ENCODE measurements around the gene MCC.

MCC gene

GRCh38 chr5:113179156-113179555 is 309.1 kb downstream of the MCC start:
- no peak for DNase-seq

GRCh38 chr5:113178073-113178779 is 310.0 kb downstream of the MCC start:
- no peak for DNase-seq

GRCh38 chr5:113177225-113177624 is 311.0 kb downstream of the MCC start:
- DNase-seq = no peak

- no peak for DNase-seq
These were observed 311.5 kb downstream of the MCC start for GRCh38 chr5:113176734-113177133.

- DNase-seq = no peak
These were observed 312.1 kb downstream of the MCC start for GRCh38 chr5:113176196-113176595.

- no peak for DNase-seq
These were observed 315.9 kb downstream of the MCC start for GRCh38 chr5:113172231-113172826.

- no peak for DNase-seq
These were observed 316.7 kb downstream of the MCC start for GRCh38 chr5:113171520-113171919.

- peak in 1 of 56 donors; percentile 16 for DNase-seq
These were observed 317.5 kb downstream of the MCC start for GRCh38 chr5:113170707-113171106.

GRCh38 chr5:113169720-113170119 is 318.5 kb downstream of the MCC start:
- no peak for DNase-seq

GRCh38 chr5:113167985-113168384 is 320.3 kb downstream of the MCC start:
- no peak for DNase-seq

GRCh38 chr5:113166852-113167366 is 321.3 kb downstream of the MCC start:
- DNase-seq = no peak

GRCh38 chr5:113166261-113166660 is 322.0 kb downstream of the MCC start:
- no peak for DNase-seq

GRCh38 chr5:113164021-113164420 is 324.2 kb downstream of the MCC start:
- DNase-seq = no peak

GRCh38 chr5:113163328-113163727 is 324.9 kb downstream of the MCC start:
- DNase-seq = no peak

- no peak for DNase-seq
These were observed 325.5 kb downstream of the MCC start for GRCh38 chr5:113162770-113163169.

- no peak for DNase-seq
These were observed 326.0 kb downstream of the MCC start for GRCh38 chr5:113162208-113162607.

GRCh38 chr5:113161806-113162205 is 326.4 kb downstream of the MCC start:
- DNase-seq = no peak

- DNase-seq = no peak
These were observed 330.4 kb downstream of the MCC start for GRCh38 chr5:113157886-113158285.

GRCh38 chr5:113156271-113156877 is 331.9 kb downstream of the MCC start:
- DNase-seq = no peak

- DNase-seq = no peak
These were observed 334.6 kb downstream of the MCC start for GRCh38 chr5:113153512-113154097.

GRCh38 chr5:113152380-113152740 is 335.9 kb downstream of the MCC start:
- no peak for DNase-seq

- DNase-seq = no peak
These were observed 336.4 kb downstream of the MCC start for GRCh38 chr5:113151641-113152379.
